ES-I3 (cell line): Measurements from ENCODE around the gene AGO4.
"Not testable (repeated sequence)": the region's sequence is repeated elsewhere in the genome, so short reads cannot be mapped to it uniquely, and the experiment has no call there.

Experiments
- H3K36me3 ChIP-seq: 2 replicates; pipeline ENCODE4 v1.6.1; 2013; ENCODE audit warnings: mild to moderate bottlenecking, low read length, control low read depth, moderate library complexity; ENCODE audit not compliant: insufficient read depth
- H3K4me1 ChIP-seq: 2 replicates; pipeline ENCODE4 v1.6.1; 2013; ENCODE audit warnings: mild to moderate bottlenecking, control low read depth, low read length; ENCODE audit not compliant: insufficient read depth
- H3K9ac ChIP-seq: 2 replicates; pipeline ENCODE4 v1.6.1; 2013; ENCODE audit warnings: low read depth, mild to moderate bottlenecking, low read length, moderate library complexity
- H3K9me3 ChIP-seq: 2 replicates; pipeline ENCODE4 v1.6.1; 2013; ENCODE audit warnings: mild to moderate bottlenecking, low read length, moderate library complexity; ENCODE audit not compliant: control insufficient read depth, insufficient read depth

The AGO4 gene

DNA sequence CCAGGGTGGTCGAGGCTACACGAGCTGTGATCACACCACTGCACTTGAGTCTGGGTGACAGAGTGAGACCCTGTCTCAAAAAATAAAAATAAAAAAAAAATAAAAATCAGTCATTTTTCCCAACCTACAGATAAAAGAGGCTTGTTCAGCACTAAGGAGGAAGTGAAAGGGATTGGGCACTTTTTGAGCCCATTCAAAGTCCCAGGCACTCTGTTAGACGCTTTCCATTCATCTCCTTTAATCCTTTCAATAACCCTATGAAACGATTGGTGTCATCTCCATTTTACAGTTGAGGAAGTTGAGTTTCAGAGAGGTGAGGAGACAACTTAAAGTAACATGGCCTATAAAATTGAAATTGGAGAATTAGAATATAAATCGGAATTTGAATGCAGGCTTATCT lies 10.4 kb upstream of the AGO4 start:
- no peak overlapping the region for H3K9ac ChIP-seq
- H3K4me1 ChIP-seq, result no peaks in the 10 kb centered on the region
- H3K36me3 ChIP-seq, result no peaks in the 10 kb centered on the region
- no peaks in the 10 kb centered on the region for H3K9me3 ChIP-seq

DNA sequence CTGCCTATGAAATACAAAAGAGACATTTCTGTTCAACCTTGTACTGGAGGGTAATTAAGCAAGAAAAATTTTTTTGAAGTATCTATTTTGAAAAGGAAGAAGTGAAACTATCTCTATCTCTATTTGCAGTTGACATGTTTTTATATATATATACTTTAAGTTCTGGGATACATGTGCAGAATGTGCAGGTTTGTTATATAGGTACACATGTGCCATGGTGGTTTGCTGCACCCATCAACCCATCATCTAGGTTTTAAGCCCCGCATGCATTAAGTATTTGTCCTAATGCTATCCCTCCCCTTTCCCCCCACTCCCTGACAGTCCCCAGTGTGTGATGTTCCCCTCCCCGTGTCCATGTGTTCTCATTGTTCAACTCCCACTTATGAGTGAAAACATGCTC lies 9.8 kb upstream of the AGO4 start:
- H3K9ac ChIP-seq, H3K36me3 ChIP-seq, H3K9me3 ChIP-seq, H3K4me1 ChIP-seq: not testable (repeated sequence)

DNA sequence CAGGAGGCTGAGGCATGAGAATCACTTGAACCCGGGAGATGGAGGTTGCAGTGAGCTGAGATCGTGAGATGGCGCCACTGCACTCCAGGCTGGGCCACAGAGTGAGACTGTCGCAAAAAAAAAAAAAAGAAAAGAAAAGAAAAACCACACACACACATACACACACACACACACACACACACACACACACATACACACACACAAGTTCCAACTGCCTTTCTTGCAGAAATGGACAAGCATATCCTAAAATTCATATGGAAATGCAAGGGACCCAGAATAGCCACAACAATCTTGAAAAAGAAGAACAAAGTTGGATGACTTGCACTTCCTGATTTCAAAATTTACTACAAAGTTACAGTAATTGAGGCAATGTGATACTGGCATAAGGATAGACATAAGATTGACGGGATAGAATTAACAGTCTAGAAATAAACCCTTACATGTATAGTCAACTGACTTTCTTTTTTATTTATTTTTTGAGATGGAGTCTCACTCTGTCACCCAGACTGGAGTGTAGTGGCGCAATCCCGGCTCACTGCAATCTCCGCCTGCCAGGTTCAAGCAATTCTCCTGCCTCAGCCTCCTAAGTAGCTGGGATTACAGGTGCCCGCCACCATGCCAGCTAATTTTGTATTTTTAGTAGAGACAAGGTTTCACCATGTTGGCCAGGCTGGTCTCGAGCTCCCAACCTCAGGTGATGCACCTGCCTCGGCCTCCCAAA lies 7.5 kb upstream of the AGO4 start:
- H3K36me3 ChIP-seq, H3K9me3 ChIP-seq, H3K9ac ChIP-seq, H3K4me1 ChIP-seq: not testable (repeated sequence)

- Histone ChIP-seq H3K9me3 (no peaks in the 10 kb centered on the region), H3K36me3 (no peaks in the 10 kb centered on the region), H3K4me1 (no peaks in the 10 kb centered on the region), H3K9ac (peak overlapping the region; percentile 67)
These were observed 766 bp downstream of the AGO4 start for GRCh38 chr1:35808450-35809113.

DNA sequence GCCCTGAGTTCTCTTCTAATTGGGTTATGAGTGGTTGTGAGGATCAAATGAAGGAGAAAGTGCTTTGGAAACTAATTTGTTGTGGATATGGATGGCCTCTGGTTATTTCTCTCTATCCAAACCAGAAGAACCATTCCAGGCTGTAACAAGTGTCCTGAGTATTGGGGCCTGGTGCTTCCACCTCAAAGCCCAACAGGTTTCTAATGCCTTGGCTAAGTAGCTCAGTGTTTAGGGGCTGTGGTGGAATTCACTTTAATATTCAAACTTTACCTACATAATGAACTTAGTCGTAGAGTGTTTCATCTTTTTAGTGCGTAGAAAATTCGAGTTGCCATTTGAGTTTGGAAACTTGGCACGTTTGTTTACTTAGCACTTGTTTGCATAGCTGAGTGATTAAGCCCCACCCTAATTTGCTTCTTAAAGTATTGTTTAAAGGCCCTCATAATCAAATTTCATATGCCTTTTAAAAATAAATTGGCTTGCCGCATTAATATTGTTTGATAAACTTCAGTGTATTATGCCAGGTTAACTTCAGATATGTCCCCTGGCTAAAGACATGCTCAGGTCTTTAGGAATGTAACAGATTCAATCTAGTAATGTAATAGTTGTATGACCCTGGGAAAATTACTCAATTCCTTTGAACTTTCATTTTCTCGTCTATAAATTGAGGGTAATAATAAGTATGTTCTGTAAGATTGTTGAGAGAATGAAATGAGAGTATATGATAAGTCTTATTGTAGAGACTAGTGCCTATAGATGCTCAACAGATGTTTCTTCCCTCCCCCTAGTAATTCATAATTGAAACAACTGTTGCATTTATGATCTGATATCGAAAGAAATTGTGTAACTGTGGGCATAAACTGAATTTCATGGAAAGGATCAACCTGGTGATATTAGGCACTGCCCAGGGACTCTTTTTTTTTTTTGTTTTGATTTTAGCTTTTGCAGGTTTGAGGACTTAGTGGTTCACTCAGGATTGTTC lies 1.6 kb downstream of the AGO4 start:
- Histone ChIP-seq H3K9me3 (no peaks in the 10 kb centered on the region), H3K9ac (peak overlapping the region; percentile 67; the same call in 1 of the 2 replicates), H3K4me1 (no peaks in the 10 kb centered on the region), H3K36me3 (no peaks in the 10 kb centered on the region)

- Histone ChIP-seq H3K9me3 (no peaks in the 10 kb centered on the region), H3K36me3 (no peaks in the 10 kb centered on the region), H3K9ac (no peak overlapping the region), H3K4me1 (no peaks in the 10 kb centered on the region)
These were observed 2.5 kb downstream of the AGO4 start for GRCh38 chr1:35810096-35810881.

- not testable (repeated sequence) for H3K9me3 ChIP-seq, H3K9ac ChIP-seq, H3K36me3 ChIP-seq, H3K4me1 ChIP-seq
These were observed 4.9 kb downstream of the AGO4 start for GRCh38 chr1:35812754-35813153.

DNA sequence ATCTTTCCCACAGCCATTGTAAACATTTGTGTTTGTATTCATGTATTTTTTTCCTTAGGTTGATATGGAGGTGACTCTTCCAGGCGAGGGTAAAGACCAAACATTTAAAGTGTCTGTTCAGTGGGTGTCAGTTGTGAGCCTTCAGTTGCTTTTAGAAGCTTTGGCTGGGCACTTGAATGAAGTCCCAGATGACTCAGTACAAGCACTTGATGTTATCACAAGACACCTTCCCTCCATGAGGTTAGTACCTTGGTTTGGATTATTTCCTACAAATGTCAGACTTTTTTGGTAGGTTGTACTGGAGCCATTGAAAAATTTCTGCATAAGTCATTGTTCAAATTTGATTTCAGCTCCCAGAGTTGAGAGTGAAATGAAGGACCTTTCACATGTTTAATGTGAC lies 17.4 kb downstream of the AGO4 start:
- no peaks in the 10 kb centered on the region for H3K9me3 ChIP-seq
- H3K36me3 ChIP-seq, result peaks cover 4% of the 10 kb centered on the region; the same call in 1 of the 2 replicates

GRCh38 chr1:35832276-35832905 lies 24.6 kb downstream of the AGO4 start:
- no peaks in the 10 kb centered on the region for H3K9me3 ChIP-seq
- peaks cover 8% of the 10 kb centered on the region for H3K36me3 ChIP-seq
- no peaks in the 10 kb centered on the region for H3K4me1 ChIP-seq
- H3K9ac ChIP-seq, result no peak overlapping the region

More for the DNA sequence above, 17.4 kb downstream of the AGO4 start:
- no peak overlapping the region for H3K9ac ChIP-seq
- no peaks in the 10 kb centered on the region for H3K4me1 ChIP-seq

GRCh38 chr1:35833395-35833794 lies 25.6 kb downstream of the AGO4 start:
- H3K9me3 ChIP-seq, result no peaks in the 10 kb centered on the region
- H3K36me3 ChIP-seq, result peaks cover 8% of the 10 kb centered on the region
- no peaks in the 10 kb centered on the region for H3K4me1 ChIP-seq
- no peak overlapping the region for H3K9ac ChIP-seq

DNA sequence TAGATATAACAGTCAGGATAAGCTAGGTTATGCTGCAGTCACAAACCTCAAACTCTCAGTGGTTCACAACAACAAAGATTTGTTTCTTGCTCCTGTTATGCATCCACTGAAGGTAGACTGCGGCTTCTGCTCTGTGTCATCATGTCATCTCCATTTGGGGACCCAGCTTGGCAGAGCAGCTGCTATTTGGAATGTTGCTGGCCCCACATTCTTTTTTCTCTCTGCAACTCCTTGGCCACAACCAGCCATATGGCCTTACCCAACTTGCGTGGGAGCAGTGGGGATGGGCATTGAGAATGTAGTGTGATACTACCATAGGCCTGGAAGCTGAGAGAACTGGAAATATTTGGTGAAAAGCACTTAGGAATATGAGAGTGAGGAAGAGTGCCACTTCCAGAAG lies 26.4 kb downstream of the AGO4 start:
- H3K9me3 ChIP-seq, result no peaks in the 10 kb centered on the region
- no peak overlapping the region for H3K9ac ChIP-seq
- H3K4me1 ChIP-seq, result no peaks in the 10 kb centered on the region
- peaks cover 8% of the 10 kb centered on the region for H3K36me3 ChIP-seq

DNA sequence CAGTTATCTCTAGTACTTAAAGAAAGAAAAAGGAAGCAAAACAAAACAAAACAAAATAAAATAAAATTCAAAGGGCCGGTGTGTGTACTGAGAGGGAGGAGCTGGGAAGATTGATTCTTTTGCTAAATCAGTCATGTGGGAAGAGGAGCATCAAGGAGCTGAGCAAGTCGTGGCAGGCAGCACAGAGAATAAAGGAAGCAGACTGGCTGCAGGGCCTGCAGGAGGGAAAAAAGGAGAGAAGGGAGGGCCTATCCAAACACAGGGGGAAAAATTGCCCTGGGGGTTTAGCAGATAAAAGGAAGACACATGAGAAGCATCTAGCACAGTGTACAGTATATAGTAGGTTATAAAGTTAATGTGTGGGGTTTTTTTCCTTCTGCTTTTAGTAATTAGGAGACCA lies 27.6 kb downstream of the AGO4 start:
- Histone ChIP-seq H3K9me3 (no peaks in the 10 kb centered on the region), H3K36me3 (peaks cover 8% of the 10 kb centered on the region), H3K4me1 (no peaks in the 10 kb centered on the region), H3K9ac (no peak overlapping the region)

DNA sequence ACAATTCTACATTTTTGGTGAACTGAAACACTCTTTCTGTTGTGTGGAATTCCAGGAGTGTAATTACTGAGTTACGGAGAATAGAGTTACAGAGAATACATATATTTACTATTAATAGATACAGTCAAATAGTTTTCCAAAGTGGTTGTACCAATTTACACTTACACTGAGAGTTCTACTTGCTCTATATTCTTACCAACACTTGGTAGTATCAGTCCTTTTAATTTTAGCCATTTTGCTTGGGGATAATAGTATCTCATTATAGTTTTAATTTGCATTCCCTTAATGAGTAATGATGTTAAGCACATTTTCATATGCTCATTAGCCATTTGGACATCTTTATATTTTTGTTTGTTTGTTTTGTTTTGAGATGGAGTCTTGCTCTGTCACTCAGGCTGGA lies 28.9 kb downstream of the AGO4 start:
- no peak overlapping the region for H3K9ac ChIP-seq
- no peaks in the 10 kb centered on the region for H3K9me3 ChIP-seq
- peaks cover 14% of the 10 kb centered on the region for H3K36me3 ChIP-seq
- H3K4me1 ChIP-seq, result no peaks in the 10 kb centered on the region
